CD8-positive, alpha-beta memory T cell (primary cell): ENCODE data around the gene DLL1. TPM values are rescaled to one million over a fixed set of nuclear protein-coding genes. Genes with fewer than 3 reads are reported as not detected.

Experiments used
- CTCF ChIA-PET: fragments of 350-600 bp; sonication (Branson Sonifier 250); formaldehyde crosslinking; loops from one replicate; lab custom pipeline; 2021; ENCODE audit warnings: antibody characterized with exemption; lab: Charles Lee
- POLR2A ChIA-PET: fragments of 350-600 bp; sonication (Branson Sonifier 250); formaldehyde crosslinking; loops from one replicate; lab custom pipeline; 2021; ENCODE audit warnings: antibody characterized with exemption; lab: Charles Lee
- DNase-seq, 5 donors: peaks; one replicate each; pipeline versions ENCODE4 v3.0.0 to v3.0.0-alpha.2; 2020 to 2022; ENCODE audit warnings: mixed read lengths in 1 of 5
- H3K27ac ChIP-seq: one replicate; pipeline ENCODE4 v1.7.0; 2013; ENCODE audit warnings: low read depth, mild to moderate bottlenecking, low read length, moderate library complexity
- H3K27me3 ChIP-seq: 2 replicates; pipeline ENCODE4 v1.7.0; 2013; ENCODE audit warnings: low read length, mild to moderate bottlenecking; ENCODE audit not compliant: insufficient read depth, poor library complexity, severe bottlenecking
- H3K36me3 ChIP-seq: 2 replicates; pipeline ENCODE4 v1.7.0; 2013; ENCODE audit warnings: mild to moderate bottlenecking, low read length, moderate library complexity; ENCODE audit not compliant: insufficient read depth
- H3K4me1 ChIP-seq: 2 replicates; pipeline ENCODE4 v1.7.0; 2013; ENCODE audit warnings: mild to moderate bottlenecking, low read length, moderate library complexity; ENCODE audit not compliant: insufficient read depth
- H3K4me3 ChIP-seq: 2 replicates; pipeline ENCODE4 v1.7.0; 2013; ENCODE audit warnings: mild to moderate bottlenecking, low read length
- H3K9me3 ChIP-seq: 2 replicates; pipeline ENCODE4 v1.7.0; 2013; ENCODE audit warnings: mild to moderate bottlenecking, low read length
- H3K27ac Mint-ChIP-seq, 8 donors: one replicate each; pipeline ENCODE4 v1.8.0; 2020 to 2021; ENCODE audit warnings: mixed read lengths in 8 of 8, mild to moderate bottlenecking in 6 of 8, inconsistent platforms in 3 of 8, moderate library complexity in 3 of 8
- H3K27me3 Mint-ChIP-seq, 2 donors: one replicate each; pipeline ENCODE4 v1.8.0; 2020 to 2021; ENCODE audit warnings: mixed read lengths in 2 of 2, mild to moderate bottlenecking in 1 of 2, moderate library complexity in 1 of 2
- H3K36me3 Mint-ChIP-seq, 3 donors: one replicate each; pipeline ENCODE4 v1.8.0; 2020 to 2021; ENCODE audit warnings: mixed read lengths in 3 of 3, inconsistent platforms in 1 of 3, mild to moderate bottlenecking in 1 of 3
- H3K4me1 Mint-ChIP-seq, 3 donors: one replicate each; pipeline ENCODE4 v1.8.0; 2020 to 2021; ENCODE audit warnings: mixed read lengths in 3 of 3, inconsistent platforms in 1 of 3, mild to moderate bottlenecking in 1 of 3
- H3K4me3 Mint-ChIP-seq, 7 donors: one replicate each; pipeline ENCODE4 v1.8.0; 2020 to 2021; ENCODE audit warnings: mixed read lengths in 7 of 7, mild to moderate bottlenecking in 6 of 7, moderate library complexity in 4 of 7, inconsistent platforms in 2 of 7
- H3K9me3 Mint-ChIP-seq, 5 donors: one replicate each; pipeline ENCODE4 v1.8.0; 2020 to 2022; ENCODE audit warnings: mixed read lengths in 5 of 5, mild to moderate bottlenecking in 3 of 5, moderate library complexity in 2 of 5, inconsistent platforms in 1 of 5
- polyA plus RNA-seq: library from polyadenylated mRNA; unstranded; fragments of 300-500 nt; fragmentation: Illumina TruSeq; gene quantifications from one replicate; pipeline ENCODE4 v1.2.3, GENCODE V29; 2021
- total RNA-seq, 2 experiments: library from RNA; stranded (reverse); gene quantifications; one replicate each; pipeline ENCODE4 v1.2.3, GENCODE V29; 2021

Gene DLL1
- total and polyA plus RNA-seq, 3 experiments from 2014 or later = 0.49 to 0.86 (median 0.79) TPM

DNA sequence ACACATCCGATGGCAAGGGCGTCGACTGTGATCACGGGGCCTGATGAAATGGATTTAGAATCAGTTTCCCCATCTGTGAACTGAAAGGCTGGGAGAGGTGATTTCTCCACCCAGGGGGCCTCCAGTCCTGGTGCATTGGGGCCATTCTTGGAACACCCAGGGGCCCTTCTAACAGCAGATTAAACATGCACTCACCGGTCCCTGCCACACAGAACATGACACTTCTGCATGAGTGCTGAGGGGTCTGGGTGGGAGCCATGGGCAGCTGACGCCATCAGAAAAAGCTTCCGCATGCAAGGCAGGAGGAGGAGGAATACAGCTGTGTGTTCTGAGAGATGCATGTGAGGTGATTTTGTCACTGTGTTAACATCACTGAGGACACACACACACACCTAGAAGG lies 26.8 kb downstream of the DLL1 start:
- Histone ChIP-seq H3K27me3 (no peaks in the 10 kb centered on the region), H3K9me3 (no peaks in the 10 kb centered on the region), H3K4me3 (no peak overlapping the region), H3K27ac (no peak overlapping the region), H3K4me1 (no peaks in the 10 kb centered on the region), H3K36me3 (no peaks in the 10 kb centered on the region)
- DNase-seq = peak in 1 of 5 donors; percentile 8
- Mint-ChIP-seq H3K4me1 (no peaks in the 10 kb centered on the region), H3K27me3 (peaks cover 11 to 25% of the 10 kb centered on the region in 2 donors), H3K9me3 (no peaks in the 10 kb centered on the region), H3K36me3 (no peaks in the 10 kb centered on the region), H3K27ac (no peak overlapping the region), H3K4me3 (no peak overlapping the region)
- POLR2A ChIA-PET = no interaction called here
- CTCF ChIA-PET = no interaction called here

DNA sequence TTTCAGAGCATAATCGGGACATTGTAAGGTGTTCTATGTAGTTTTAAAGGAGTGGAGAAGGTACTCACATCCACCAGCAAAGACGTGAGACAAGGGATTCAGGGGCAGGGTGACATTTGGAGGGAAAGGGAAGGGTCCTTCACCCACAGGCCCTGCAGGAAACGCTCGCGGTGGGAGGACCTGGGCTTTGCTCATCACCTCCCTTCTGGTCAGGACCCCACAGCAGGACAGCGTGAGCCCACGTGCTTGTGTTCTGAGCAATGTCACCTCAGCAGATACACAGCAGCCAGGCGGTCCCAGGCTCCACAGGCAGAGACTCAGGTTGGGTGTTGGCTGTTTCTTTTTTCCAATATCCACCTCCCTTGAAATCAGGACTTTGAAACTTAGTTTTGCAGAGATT lies 27.5 kb downstream of the DLL1 start:
- ChIA-PET POLR2A (no interaction called here), CTCF (no interaction called here)
- no peaks in the 10 kb centered on the region for H3K4me1 ChIP-seq
- no peaks in the 10 kb centered on the region for H3K4me1 Mint-ChIP-seq
- no peaks in the 10 kb centered on the region for H3K9me3 ChIP-seq
- peak overlapping the region in 1 of 8 donors; percentile 44 for H3K27ac Mint-ChIP-seq
- DNase-seq = no peak
- no peaks in the 10 kb centered on the region for H3K9me3 Mint-ChIP-seq
- no peaks in the 10 kb centered on the region for H3K36me3 Mint-ChIP-seq
- no peak overlapping the region for H3K4me3 ChIP-seq
- no peak overlapping the region for H3K27ac ChIP-seq
- no peaks in the 10 kb centered on the region for H3K27me3 ChIP-seq
- H3K4me3 Mint-ChIP-seq = peak overlapping the region in 1 of 7 donors; percentile 32
- H3K36me3 ChIP-seq = no peaks in the 10 kb centered on the region
- peaks cover 11 to 25% of the 10 kb centered on the region in 2 donors for H3K27me3 Mint-ChIP-seq

DNA sequence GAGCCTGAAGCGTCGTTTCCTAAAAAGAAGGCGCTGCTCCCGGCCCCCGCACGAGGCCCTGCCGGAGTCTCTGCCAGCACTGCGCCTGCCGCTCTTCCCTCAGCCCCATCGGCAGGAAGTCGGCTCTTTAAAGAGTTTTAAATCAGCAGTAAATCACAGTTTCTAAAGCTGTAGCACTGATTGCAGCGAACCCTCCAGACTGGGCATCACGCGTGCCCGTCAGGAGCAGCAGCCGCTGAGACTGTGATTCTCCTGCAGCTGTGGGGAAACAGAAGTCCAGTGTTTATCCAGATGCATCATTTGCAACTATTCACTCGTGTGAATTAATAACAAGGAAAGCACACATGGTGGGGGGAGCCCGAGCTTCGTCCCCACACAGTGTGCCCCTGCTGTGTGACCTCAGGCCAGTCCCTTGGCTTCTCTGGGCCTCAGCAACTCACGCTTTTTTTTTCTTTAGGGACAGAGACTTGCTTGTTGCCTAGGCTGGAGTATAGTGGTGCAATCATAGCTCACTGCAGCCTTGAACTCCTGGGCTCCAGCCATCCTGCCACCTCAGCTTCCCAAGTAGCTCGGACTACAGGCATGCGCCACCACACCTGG lies 28.3 kb downstream of the DLL1 start:
- H3K9me3 Mint-ChIP-seq = no peaks in the 10 kb centered on the region
- ChIA-PET CTCF (no interaction called here), POLR2A (no interaction called here)
- H3K27ac ChIP-seq = no peak overlapping the region
- no peaks in the 10 kb centered on the region for H3K9me3 ChIP-seq
- no peaks in the 10 kb centered on the region for H3K36me3 ChIP-seq
- no peaks in the 10 kb centered on the region for H3K4me1 ChIP-seq
- H3K4me3 ChIP-seq = no peak overlapping the region
- DNase-seq = peak in 1 of 5 donors; percentile 6
- no peaks in the 10 kb centered on the region for H3K4me1 Mint-ChIP-seq
- no peak overlapping the region for H3K27ac Mint-ChIP-seq
- H3K4me3 Mint-ChIP-seq = no peak overlapping the region
- H3K27me3 Mint-ChIP-seq = peaks cover 9 to 25% of the 10 kb centered on the region in 2 donors
- no peaks in the 10 kb centered on the region for H3K27me3 ChIP-seq
- no peaks in the 10 kb centered on the region for H3K36me3 Mint-ChIP-seq

DNA sequence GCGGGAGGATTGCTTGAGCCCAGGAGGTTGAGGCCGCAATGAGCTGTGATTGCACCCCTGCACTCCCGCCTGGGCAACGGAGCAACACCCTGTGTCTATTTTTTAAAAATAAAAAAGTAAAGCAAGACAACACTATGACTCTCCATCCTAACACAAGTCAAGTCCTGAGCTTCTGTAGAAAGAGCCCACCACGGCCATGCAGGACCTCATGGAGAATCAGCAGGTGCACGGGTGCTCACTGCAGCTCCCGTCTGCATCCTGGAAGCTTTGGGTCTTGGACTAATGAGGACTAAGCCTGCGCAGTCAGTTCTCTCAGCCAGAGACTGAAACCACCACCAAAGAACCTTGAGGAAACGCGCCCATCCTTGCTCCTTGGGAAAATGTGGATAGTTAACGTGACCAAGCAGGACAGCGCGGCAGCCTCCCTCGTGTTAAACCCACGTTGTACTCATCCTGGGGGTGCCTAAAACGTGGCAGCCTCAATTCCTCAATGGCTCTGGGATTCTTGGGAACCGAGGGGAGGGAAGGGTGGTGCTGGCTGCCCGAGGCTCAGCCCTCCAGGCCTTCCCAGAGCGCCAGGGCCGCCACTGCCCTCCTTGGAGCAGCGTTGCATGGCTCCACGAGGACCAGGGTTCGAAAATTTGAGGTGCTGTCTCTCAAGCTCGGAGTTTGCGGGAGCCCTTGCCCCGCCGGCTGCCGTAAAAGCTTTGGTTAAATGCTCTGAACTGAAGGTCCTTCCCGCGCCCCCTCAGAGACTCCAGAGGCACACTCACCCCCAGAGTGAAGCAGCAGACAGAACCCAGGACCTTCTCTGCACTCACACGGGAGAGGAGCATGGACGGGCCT lies 29.0 kb downstream of the DLL1 start:
- Histone ChIP-seq H3K4me1 (no peaks in the 10 kb centered on the region), H3K36me3 (no peaks in the 10 kb centered on the region), H3K9me3 (no peaks in the 10 kb centered on the region), H3K27me3 (no peaks in the 10 kb centered on the region), H3K4me3 (no peak overlapping the region), H3K27ac (no peak overlapping the region)
- POLR2A ChIA-PET = no interaction called here
- H3K27ac Mint-ChIP-seq = no peak overlapping the region
- peak in 1 of 5 donors; percentile 25 for DNase-seq
- H3K9me3 Mint-ChIP-seq = no peaks in the 10 kb centered on the region
- no peaks in the 10 kb centered on the region for H3K4me1 Mint-ChIP-seq
- CTCF ChIA-PET = no interaction called here
- peaks cover 9 to 25% of the 10 kb centered on the region in 2 donors for H3K27me3 Mint-ChIP-seq
- no peak overlapping the region for H3K4me3 Mint-ChIP-seq
- H3K36me3 Mint-ChIP-seq = no peaks in the 10 kb centered on the region

DNA sequence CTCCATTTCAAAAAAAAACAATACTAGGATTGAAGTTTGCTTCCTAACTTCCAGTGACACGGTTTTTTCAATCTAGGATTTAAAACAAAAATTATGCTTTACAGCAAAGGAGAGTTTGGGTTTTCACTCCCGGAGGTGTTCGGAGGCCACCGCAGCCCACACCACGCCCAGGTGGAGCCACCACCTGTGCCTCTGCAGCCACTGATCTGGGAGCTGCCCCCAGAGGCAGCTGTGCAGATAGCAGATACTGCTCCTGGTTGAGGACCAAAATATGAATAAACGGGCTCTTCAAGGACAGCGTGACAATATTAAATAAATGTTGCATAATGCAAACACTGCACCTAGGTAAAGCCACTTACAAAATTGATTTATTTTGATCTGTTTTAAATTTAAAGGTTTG lies 30.2 kb downstream of the DLL1 start:
- Histone ChIP-seq H3K4me3 (no peak overlapping the region), H3K27ac (no peak overlapping the region), H3K4me1 (no peaks in the 10 kb centered on the region), H3K9me3 (no peaks in the 10 kb centered on the region), H3K27me3 (no peaks in the 10 kb centered on the region), H3K36me3 (no peaks in the 10 kb centered on the region)
- no peaks in the 10 kb centered on the region for H3K9me3 Mint-ChIP-seq
- no peaks in the 10 kb centered on the region for H3K4me1 Mint-ChIP-seq
- DNase-seq = peak in 1 of 5 donors; percentile 28
- POLR2A ChIA-PET = no interaction called here
- no peaks in the 10 kb centered on the region for H3K36me3 Mint-ChIP-seq
- H3K4me3 Mint-ChIP-seq = no peak overlapping the region
- peaks cover 13 to 19% of the 10 kb centered on the region in 2 donors for H3K27me3 Mint-ChIP-seq
- H3K27ac Mint-ChIP-seq = no peak overlapping the region
- CTCF ChIA-PET = no interaction called here

DNA sequence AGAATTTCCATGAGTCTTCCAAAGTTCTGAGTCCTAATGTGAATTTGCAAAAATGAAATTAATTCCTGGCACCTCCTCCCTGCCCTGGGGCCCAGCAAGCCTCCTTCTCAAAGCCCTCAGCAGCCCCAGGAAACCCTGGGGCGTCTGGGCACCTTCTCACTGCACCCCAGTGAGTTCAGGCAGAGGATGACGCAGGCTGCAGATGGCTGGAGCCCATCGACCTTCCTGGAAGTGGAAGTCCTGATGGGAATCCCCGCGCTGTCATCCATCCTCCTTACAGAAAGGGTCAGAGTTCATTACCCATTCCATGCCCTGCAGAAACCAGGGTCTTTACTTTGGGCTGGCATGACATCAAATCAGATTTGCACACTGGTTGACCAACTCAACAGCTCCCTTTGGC lies 31.6 kb downstream of the DLL1 start:
- ChIA-PET CTCF (interaction anchor here (1.5 kb wide), 1 partner anchor 33 kb away, joined by 4 read pairs; no protein-coding TSS in a partner anchor), POLR2A (no interaction called here)
- H3K9me3 ChIP-seq = no peaks in the 10 kb centered on the region

DNA sequence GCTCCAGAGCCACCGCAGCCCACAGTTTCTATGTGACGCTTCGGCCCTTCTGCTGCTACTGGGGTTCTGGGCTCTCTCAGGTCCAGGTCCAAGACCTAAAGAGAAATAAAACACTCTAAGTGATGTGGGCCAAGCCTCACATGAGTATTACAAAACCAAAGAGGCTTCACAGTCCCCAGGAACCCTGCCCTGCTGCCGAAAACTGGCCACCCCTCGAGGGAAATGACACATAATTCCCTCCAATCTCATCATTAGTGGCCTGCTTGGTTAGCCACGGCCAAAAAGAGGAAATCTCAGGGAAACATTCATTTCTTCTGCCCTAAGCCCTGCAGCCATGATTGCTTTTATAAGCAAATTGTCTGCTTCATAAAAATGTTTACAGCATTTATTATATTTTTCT lies 32.5 kb downstream of the DLL1 start:
- Histone ChIP-seq H3K36me3 (no peaks in the 10 kb centered on the region), H3K4me3 (no peak overlapping the region), H3K9me3 (no peaks in the 10 kb centered on the region), H3K27ac (no peak overlapping the region), H3K4me1 (no peaks in the 10 kb centered on the region), H3K27me3 (no peaks in the 10 kb centered on the region)
- H3K4me1 Mint-ChIP-seq = no peaks in the 10 kb centered on the region
- no peak overlapping the region for H3K4me3 Mint-ChIP-seq
- POLR2A ChIA-PET = no interaction called here
- H3K27me3 Mint-ChIP-seq = peaks cover 8 to 20% of the 10 kb centered on the region in 2 donors
- CTCF ChIA-PET = interaction anchor here (1.5 kb wide), 1 partner anchor 33 kb away, joined by 4 read pairs; no protein-coding TSS in a partner anchor
- H3K27ac Mint-ChIP-seq = no peak overlapping the region
- H3K9me3 Mint-ChIP-seq = no peaks in the 10 kb centered on the region
- H3K36me3 Mint-ChIP-seq = no peaks in the 10 kb centered on the region
- peak in 1 of 5 donors; percentile 3 for DNase-seq

More for the DNA sequence above, 31.6 kb downstream of the DLL1 start:
- Mint-ChIP-seq H3K27ac (peak overlapping the region in 1 of 8 donors; percentile 34), H3K36me3 (no peaks in the 10 kb centered on the region), H3K9me3 (no peaks in the 10 kb centered on the region), H3K4me3 (no peak overlapping the region), H3K4me1 (no peaks in the 10 kb centered on the region), H3K27me3 (peaks cover 10 to 18% of the 10 kb centered on the region in 2 donors)
- peak in 1 of 5 donors; percentile 13 for DNase-seq
- H3K4me1 ChIP-seq = no peaks in the 10 kb centered on the region
- no peaks in the 10 kb centered on the region for H3K36me3 ChIP-seq
- H3K27ac ChIP-seq = no peak overlapping the region
- H3K4me3 ChIP-seq = no peak overlapping the region
- H3K27me3 ChIP-seq = no peaks in the 10 kb centered on the region

DNA sequence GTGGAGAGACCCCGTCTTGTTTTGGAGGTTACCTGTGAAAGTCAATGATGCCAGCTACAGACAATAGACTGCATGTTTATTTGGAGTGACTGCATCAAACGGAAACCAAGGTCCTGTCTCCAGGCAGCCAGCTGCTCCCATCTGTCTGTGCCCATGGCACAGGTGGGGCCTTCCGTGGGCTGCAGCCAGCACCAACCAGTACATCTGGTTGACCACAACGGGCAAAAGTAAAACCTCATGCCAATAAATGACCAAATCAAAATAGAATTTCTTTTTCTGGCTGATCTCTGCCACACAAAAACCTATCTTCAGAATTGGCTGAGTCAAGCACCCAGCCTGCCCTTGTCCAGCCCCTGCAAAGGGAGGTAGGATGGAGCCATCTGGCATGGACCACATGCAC lies 33.5 kb downstream of the DLL1 start:
- H3K36me3 ChIP-seq = no peaks in the 10 kb centered on the region
- CTCF ChIA-PET = no interaction called here
- no peak overlapping the region for H3K4me3 ChIP-seq
- peaks cover 9 to 12% of the 10 kb centered on the region in 2 donors for H3K27me3 Mint-ChIP-seq
- H3K27me3 ChIP-seq = no peaks in the 10 kb centered on the region
- no peaks in the 10 kb centered on the region for H3K4me1 Mint-ChIP-seq
- no peaks in the 10 kb centered on the region for H3K36me3 Mint-ChIP-seq
- DNase-seq = peak in 1 of 5 donors; percentile 30
- H3K27ac Mint-ChIP-seq = no peak overlapping the region
- no peak overlapping the region for H3K4me3 Mint-ChIP-seq
- H3K9me3 ChIP-seq = no peaks in the 10 kb centered on the region
- H3K27ac ChIP-seq = no peak overlapping the region
- H3K4me1 ChIP-seq = no peaks in the 10 kb centered on the region
- H3K9me3 Mint-ChIP-seq = no peaks in the 10 kb centered on the region
- POLR2A ChIA-PET = no interaction called here
